ENCODE measurements around the gene SNRPB. TPM values are rescaled to one million over a fixed set of nuclear protein-coding genes. Genes with fewer than 3 reads are reported as not detected.

SNRPB gene
- total and polyA plus RNA-seq, 2 of the 13 experiments (the other 11 are each of a cell fraction or from before 2014, with no cell fraction given) = 473 to 844 TPM

- TF ChIP-seq HMGXB3 (CRISPR knock-in tag; IDR thresholded peaks at IDR 0.05; ENCODE audit: borderline replicate concordance) (no peak), ZNF331 (CRISPR knock-in tag; IDR thresholded peaks at IDR 0.05) (0 out of 2 replicates have a peak, but pooled peaks have one; percentile 18), GMEB1 (CRISPR knock-in tag; IDR thresholded peaks at IDR 0.05; ENCODE audit: borderline replicate concordance) (no peak), RNF2 (conservative IDR thresholded peaks at IDR 0.05; ENCODE audit: low read depth) (no peak), ZNF547 (CRISPR knock-in tag; IDR thresholded peaks at IDR 0.05) (no peak), ZNF850 (CRISPR knock-in tag; conservative IDR thresholded peaks at IDR 0.05) (0 out of 2 replicates have a peak, but pooled peaks have one; percentile 20), USF2 (IDR thresholded peaks at IDR 0.05; ENCODE audit: low read depth, low read length) (no peak), USF2 (CRISPR knock-in tag; IDR thresholded peaks at IDR 0.05; ENCODE audit: borderline replicate concordance) (no peak; the same call in 1 of the 2 replicates), THYN1 (CRISPR knock-in tag; IDR thresholded peaks at IDR 0.05; ENCODE audit: borderline replicate concordance, low read depth) (no peak), ATRX (CRISPR knock-in tag; IDR thresholded peaks at IDR 0.05; ENCODE audit: borderline replicate concordance) (no peak), TEAD3 (CRISPR knock-in tag; optimal IDR thresholded peaks at IDR 0.05; ENCODE audit: borderline replicate concordance) (peak; percentile 87), GTF2F1 (IDR thresholded peaks at IDR 0.05; ENCODE audit: low read length) (no peak), GATAD2A (CRISPR knock-in tag; IDR thresholded peaks at IDR 0.05) (0 out of 2 replicates have a peak, but pooled peaks have one; percentile 22), PAXIP1 (CRISPR knock-in tag; conservative IDR thresholded peaks at IDR 0.05) (no peak), NCOA5 (CRISPR knock-in tag; IDR thresholded peaks at IDR 0.05) (no peak), ZKSCAN1 (IDR thresholded peaks at IDR 0.05; ENCODE audit: low read length) (no peak), ZSCAN29 (CRISPR knock-in tag; conservative IDR thresholded peaks at IDR 0.05) (no peak), JDP2 (CRISPR knock-in tag; IDR thresholded peaks at IDR 0.05; ENCODE audit: borderline replicate concordance) (no peak), ZNF296 (CRISPR knock-in tag; conservative IDR thresholded peaks at IDR 0.05) (no peak)
Measured at GRCh38 chr20:2509794-2510193, 39.2 kb upstream of the SNRPB start (continued).
